GM12878 (cell line): ENCODE results near the gene UVRAG.

ENCODE experiments used
- ATF2 ChIP-seq: IDR thresholded peaks from 2 replicates; pipeline ENCODE4 v1.6.1; 2012; ENCODE audit warnings: low read length, inconsistent platforms
- BACH1 ChIP-seq: fragments of 450-650 bp; IDR thresholded peaks from 2 replicates; pipeline ENCODE4 v1.6.1; 2017; ENCODE audit warnings: mild to moderate bottlenecking, borderline replicate concordance
- CTCF ChIP-seq, 3 experiments: IDR thresholded peaks in 2 of 3; conservative IDR thresholded peaks in 1 of 3; 2 replicates each; pipeline ENCODE4 v1.5.1; 2011; ENCODE audit warnings: low read depth in 3 of 3, low read length in 3 of 3, mild to moderate bottlenecking in 3 of 3, control low read depth in 2 of 3, moderate library complexity in 2 of 3, inconsistent platforms in 1 of 3, mixed read lengths in 1 of 3; ENCODE audit not compliant: control insufficient read depth in 2 of 3, insufficient read depth in 1 of 3; ENCODE audit errors: extremely low read depth in 1 of 3
- EP300 ChIP-seq, 2 experiments: fragments of 150-350 bp in 1 of 2; IDR thresholded peaks; 2 replicates each; pipeline ENCODE4 v1.6.1; 2011 to 2012; ENCODE audit warnings: low read depth in 2 of 2, low read length in 2 of 2, borderline replicate concordance in 1 of 2, improper control_type of control experiment in 1 of 2, inconsistent platforms in 1 of 2; ENCODE audit not compliant: control insufficient read depth in 1 of 2
- HDAC6 ChIP-seq: fragments of 200-600 bp; sonication (generic); IDR thresholded peaks from one replicate; pipeline ENCODE4 v1.8.0; 2017; ENCODE audit warnings: antibody characterized with exemption; ENCODE audit not compliant: unreplicated experiment
- POLR2AphosphoS2 ChIP-seq: IDR thresholded peaks from 2 replicates; pipeline ENCODE4 v1.6.1; 2011; ENCODE audit warnings: low read depth, mild to moderate bottlenecking, low read length, improper control_type of control experiment, moderate library complexity
- POLR2AphosphoS5 ChIP-seq: IDR thresholded peaks from 2 replicates; pipeline ENCODE4 v1.6.1; 2011; ENCODE audit warnings: mild to moderate bottlenecking, low read length, inconsistent platforms
- SMC3 ChIP-seq: IDR thresholded peaks from 2 replicates; pipeline ENCODE4 v1.6.1; 2011; ENCODE audit warnings: low read length, improper control_type of control experiment, borderline replicate concordance
- SP1 ChIP-seq: IDR thresholded peaks from one replicate; pipeline ENCODE4 v1.6.1; 2011; ENCODE audit warnings: low read depth, low read length
- TF ChIP-seq, protein P1 (sequence below): fragments of 450-650 bp; IDR thresholded peaks from 2 replicates; pipeline ENCODE4 v1.6.1; 2017; ENCODE audit warnings: mild to moderate bottlenecking, low read depth, inconsistent platforms; ENCODE audit not compliant: poor library complexity, severe bottlenecking
- TF ChIP-seq, protein P2 (sequence below): fragments of 450-650 bp; IDR thresholded peaks from 2 replicates; pipeline ENCODE4 v1.6.1; 2017; ENCODE audit warnings: mild to moderate bottlenecking

DNA sequence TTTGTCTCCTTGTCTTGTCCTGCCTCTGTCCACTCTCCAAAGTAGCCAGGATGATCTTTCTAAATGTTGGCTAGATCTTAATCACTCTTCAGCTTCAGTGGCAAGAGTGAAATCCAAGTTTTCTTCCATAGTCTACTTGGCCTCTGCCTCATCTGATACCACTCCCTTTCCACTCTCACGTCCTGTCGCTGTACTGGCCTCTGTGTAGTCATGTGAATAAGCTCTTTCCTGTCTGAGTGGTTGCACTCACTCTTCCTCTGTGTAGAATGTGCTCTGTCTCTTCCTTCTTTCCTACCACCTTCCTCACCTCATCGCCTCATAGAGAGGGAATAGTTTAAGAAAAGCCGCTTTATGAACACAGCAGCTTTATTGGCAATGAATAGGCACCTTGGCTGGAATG lies 304.8 kb downstream of the UVRAG start:
- TF ChIP-seq ATF2 (no peak), POLR2AphosphoS2 (no peak), CTCF (IDR thresholded peaks at IDR 0.05 in 2 of 3, conservative IDR thresholded peaks at IDR 0.05 in 1 of 3; ENCODE audit: control insufficient read depth in 2 of 3, extremely low read depth in 1 of 3, insufficient read depth in 1 of 3, low read depth in 3 of 3, low read length in 3 of 3) (no peak), HDAC6 (no peak), POLR2AphosphoS5 (no peak), BACH1 (no peak), SMC3 (no peak), SP1 (no peak), EP300 (IDR thresholded peaks at IDR 0.05; ENCODE audit: borderline replicate concordance in 1 of 2, control insufficient read depth in 1 of 2, low read depth in 2 of 2, low read length in 2 of 2) (no peak)
- TF ChIP-seq, protein P1, sequence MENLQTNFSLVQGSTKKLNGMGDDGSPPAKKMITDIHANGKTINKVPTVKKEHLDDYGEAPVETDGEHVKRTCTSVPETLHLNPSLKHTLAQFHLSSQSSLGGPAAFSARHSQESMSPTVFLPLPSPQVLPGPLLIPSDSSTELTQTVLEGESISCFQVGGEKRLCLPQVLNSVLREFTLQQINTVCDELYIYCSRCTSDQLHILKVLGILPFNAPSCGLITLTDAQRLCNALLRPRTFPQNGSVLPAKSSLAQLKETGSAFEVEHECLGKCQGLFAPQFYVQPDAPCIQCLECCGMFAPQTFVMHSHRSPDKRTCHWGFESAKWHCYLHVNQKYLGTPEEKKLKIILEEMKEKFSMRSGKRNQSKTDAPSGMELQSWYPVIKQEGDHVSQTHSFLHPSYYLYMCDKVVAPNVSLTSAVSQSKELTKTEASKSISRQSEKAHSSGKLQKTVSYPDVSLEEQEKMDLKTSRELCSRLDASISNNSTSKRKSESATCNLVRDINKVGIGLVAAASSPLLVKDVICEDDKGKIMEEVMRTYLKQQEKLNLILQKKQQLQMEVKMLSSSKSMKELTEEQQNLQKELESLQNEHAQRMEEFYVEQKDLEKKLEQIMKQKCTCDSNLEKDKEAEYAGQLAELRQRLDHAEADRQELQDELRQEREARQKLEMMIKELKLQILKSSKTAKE: no peak
- TF ChIP-seq, protein P2, sequence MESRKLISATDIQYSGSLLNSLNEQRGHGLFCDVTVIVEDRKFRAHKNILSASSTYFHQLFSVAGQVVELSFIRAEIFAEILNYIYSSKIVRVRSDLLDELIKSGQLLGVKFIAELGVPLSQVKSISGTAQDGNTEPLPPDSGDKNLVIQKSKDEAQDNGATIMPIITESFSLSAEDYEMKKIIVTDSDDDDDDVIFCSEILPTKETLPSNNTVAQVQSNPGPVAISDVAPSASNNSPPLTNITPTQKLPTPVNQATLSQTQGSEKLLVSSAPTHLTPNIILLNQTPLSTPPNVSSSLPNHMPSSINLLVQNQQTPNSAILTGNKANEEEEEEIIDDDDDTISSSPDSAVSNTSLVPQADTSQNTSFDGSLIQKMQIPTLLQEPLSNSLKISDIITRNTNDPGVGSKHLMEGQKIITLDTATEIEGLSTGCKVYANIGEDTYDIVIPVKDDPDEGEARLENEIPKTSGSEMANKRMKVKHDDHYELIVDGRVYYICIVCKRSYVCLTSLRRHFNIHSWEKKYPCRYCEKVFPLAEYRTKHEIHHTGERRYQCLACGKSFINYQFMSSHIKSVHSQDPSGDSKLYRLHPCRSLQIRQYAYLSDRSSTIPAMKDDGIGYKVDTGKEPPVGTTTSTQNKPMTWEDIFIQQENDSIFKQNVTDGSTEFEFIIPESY: no peak
